HepG2 (cell line): Measurements from ENCODE around the gene SLC4A8. TPM values are rescaled to one million over a fixed set of nuclear protein-coding genes. Genes with fewer than 3 reads are reported as not detected.
A peak's percentile ranks its signal among the peaks of the same experiment; 100 is the strongest.

Source experiments
- ATAC-seq: fragments of 200-7000 bp; cut with Tn5 transposase; 3 replicates; pipeline ENCODE4 v1.9.1; 2020; ENCODE audit warnings: mild to moderate bottlenecking, moderate library complexity
- BruUV-seq: library from RNA; stranded (reverse); fragments of 400-500 nt; replicated peaks from 2 replicates; lab custom pipeline; 2021; lab: Mats Ljungman, UMichigan
- CTCF ChIA-PET: fragments of 300-600 bp; formaldehyde crosslinking; extraction: SDS; loops from one replicate; lab custom pipeline; 2021; ENCODE audit warnings: low total read pairs, inconsistent platforms, low intra/inter-chr PET ratio; lab: Yijun Ruan, JAX
- POLR2A ChIA-PET: fragments of 350-600 bp; sonication (Branson Sonifier 250); formaldehyde crosslinking; loops from one replicate; lab custom pipeline; 2020; ENCODE audit warnings: antibody characterized with exemption, inconsistent platforms; lab: Yijun Ruan, JAX
- DNase-seq: peaks from one replicate; pipeline ENCODE4 v3.0.0-alpha.2; 2015; ENCODE audit warnings: low spot score
- FAIRE-seq: peaks from 3 replicates; lab custom pipeline; 2011; peaks lifted over from hg19 to GRCh38; lab: Jason Lieb, UNC
- H2AFZ ChIP-seq: one replicate; pipeline ENCODE4 v1.6.1; 2011; ENCODE audit warnings: low read length, inconsistent platforms
- H3K27ac ChIP-seq: fragments of 300-600 bp; 3 replicates; pipeline ENCODE4 v1.8.0; 2011; ENCODE audit warnings: mixed run types, mild to moderate bottlenecking, mixed read lengths, low read length, inconsistent platforms; ENCODE audit not compliant: insufficient read depth; ENCODE audit errors: extremely low read length
- H3K27me3 ChIP-seq, 2 experiments: fragments of 200-600 bp in 1 of 2; 2 replicates in 1 of 2; 3 replicates in 1 of 2; pipeline versions ENCODE4 v1.6.0 to v1.8.0; 2011; ENCODE audit warnings: low read length in 2 of 2, mild to moderate bottlenecking in 2 of 2, moderate library complexity in 2 of 2, inconsistent platforms in 1 of 2; ENCODE audit not compliant: insufficient read depth in 2 of 2, control insufficient read depth in 1 of 2
- H3K36me3 ChIP-seq, 2 experiments: fragments of 200-600 bp in 1 of 2; replicated peaks in 1 of 2; 2 replicates in 1 of 2; 3 replicates in 1 of 2; pipeline versions ENCODE4 v1.5.1 to v1.8.0; 2011; ENCODE audit warnings: low read length in 2 of 2, inconsistent platforms in 1 of 2; ENCODE audit not compliant: insufficient read depth in 2 of 2, control insufficient read depth in 1 of 2
- H3K4me1 ChIP-seq: 2 replicates; pipeline ENCODE4 v1.5.1; 2012; ENCODE audit warnings: low read length, inconsistent platforms; ENCODE audit not compliant: insufficient read depth
- H3K4me2 ChIP-seq: 2 replicates; pipeline ENCODE4 v1.6.0; 2011; ENCODE audit warnings: low read depth, low read length, inconsistent platforms
- H3K4me3 ChIP-seq, 3 experiments: fragments of 200-600 bp in 1 of 3; sonication (generic), shearing (Covaris generic) in 1 of 3; replicated peaks in 1 of 3; 2 replicates each; pipeline ENCODE4 v1.5.1; 2011 to 2016; ENCODE audit warnings: low read length in 3 of 3, inconsistent platforms in 2 of 3, low read depth in 2 of 3, mild to moderate bottlenecking in 2 of 3, control low read depth in 1 of 3, mixed read lengths in 1 of 3; ENCODE audit not compliant: insufficient read depth in 1 of 3
- H3K79me2 ChIP-seq: one replicate; pipeline ENCODE4 v1.6.1; 2011; ENCODE audit warnings: low read length, inconsistent platforms; ENCODE audit not compliant: insufficient read depth
- H3K9ac ChIP-seq: 2 replicates; pipeline ENCODE4 v1.6.0; 2011; ENCODE audit warnings: mild to moderate bottlenecking, low read depth, low read length, inconsistent platforms; ENCODE audit not compliant: insufficient read depth
- H3K9me3 ChIP-seq: 2 replicates; pipeline ENCODE4 v1.5.1; 2012; ENCODE audit warnings: mild to moderate bottlenecking, low read length
- H4K20me1 ChIP-seq: 2 replicates; pipeline ENCODE4 v1.6.0; 2011; ENCODE audit warnings: inconsistent platforms, mild to moderate bottlenecking, low read length, moderate library complexity; ENCODE audit not compliant: insufficient read depth
- CREB1 ChIP-seq, 2 experiments: fragments of 450-650 bp in 1 of 2; IDR thresholded peaks; 2 replicates each; pipeline ENCODE4 v1.6.1; 2016 to 2017; ENCODE audit warnings: control low read depth in 1 of 2, mild to moderate bottlenecking in 1 of 2, missing compliant biosample characterization in 1 of 2, missing genetic modification characterization in 1 of 2
- GATAD2A ChIP-seq: IDR thresholded peaks from 2 replicates; pipeline ENCODE4 v1.6.1; 2016
- HDAC2 ChIP-seq: sonication (generic); formaldehyde crosslinking; IDR thresholded peaks from 2 replicates; pipeline ENCODE4 v1.4.0; 2020; ENCODE audit warnings: missing genetic modification reagents
- NR1H2 ChIP-seq: sonication (generic); formaldehyde crosslinking; IDR thresholded peaks from 2 replicates; pipeline ENCODE4 v1.8.1; 2022; ENCODE audit warnings: low read depth, missing genetic modification reagents, borderline replicate concordance
- PCBP2 ChIP-seq: fragments of 200-400 bp; formaldehyde crosslinking; optimal IDR thresholded peaks from 2 replicates; pipeline ENCODE3; 2018; ENCODE audit warnings: low read length, low read depth; ENCODE audit not compliant: poor library complexity, severe bottlenecking
- POGZ ChIP-seq: sonication (generic); formaldehyde crosslinking; IDR thresholded peaks from 2 replicates; pipeline ENCODE4 v1.4.0; 2020; ENCODE audit warnings: mild to moderate bottlenecking, missing genetic modification reagents
- POLR2G ChIP-seq: fragments of 200-400 bp; formaldehyde crosslinking; IDR thresholded peaks from 2 replicates; pipeline ENCODE4 v1.6.1; 2018; ENCODE audit warnings: mild to moderate bottlenecking, low read depth, low read length, moderate library complexity
- RFXAP ChIP-seq: sonication (generic); formaldehyde crosslinking; IDR thresholded peaks from 2 replicates; pipeline ENCODE4 v1.4.0; 2020; ENCODE audit warnings: missing genetic modification reagents, borderline replicate concordance
- ZBTB21 ChIP-seq: sonication (generic); formaldehyde crosslinking; IDR thresholded peaks from 2 replicates; pipeline ENCODE4 v1.4.0; 2020; ENCODE audit warnings: missing genetic modification reagents
- ZNF468 ChIP-seq: sonication (generic); formaldehyde crosslinking; IDR thresholded peaks from 2 replicates; pipeline ENCODE4 v1.8.0; 2022; ENCODE audit warnings: mild to moderate bottlenecking, moderate library complexity, missing genetic modification reagents
- ZNF749 ChIP-seq: sonication (generic); formaldehyde crosslinking; IDR thresholded peaks from 2 replicates; pipeline ENCODE4 v1.8.0; 2022; ENCODE audit warnings: mild to moderate bottlenecking, missing genetic modification reagents, moderate library complexity, borderline replicate concordance
- ZNF891 ChIP-seq: sonication (generic); formaldehyde crosslinking; IDR thresholded peaks from 2 replicates; pipeline ENCODE4 v1.5.0; 2020; ENCODE audit warnings: mild to moderate bottlenecking, missing genetic modification reagents
- WGBS: methylation state at CpG from one replicate; pipeline ENCODE4 v1.1.6; 2017; ENCODE audit warnings: low lambda C conversion rate; 5-methylcytosine and 5-hydroxymethylcytosine counted together
- in situ Hi-C: cut with HindIII; loops from 2 replicates; pipeline ENCODE4 v1.10.0; 2017; ENCODE audit warnings: low pct_unique_long_range_greater_than_20kb; ENCODE audit not compliant: extremely low pct_ligation_motif_present
- intact Hi-C: fragments of 100-400 bp; cut with micrococcal nuclease; formaldehyde crosslinking; loops from one replicate; pipeline ENCODE4 v1.10.0; 2022; ENCODE audit not compliant: unreplicated experiment
- polyA plus RNA-seq, 8 experiments: library from polyadenylated mRNA; depleted of rRNA in 3 of 8; stranded (reverse) in 7 of 8; unstranded in 1 of 8; fragments of >200 nt; fragmentation: Illumina TruSeq in 4 of 8; extraction: Trizol in 4 of 8; gene quantifications; 2 replicates each; pipeline versions ENCODE4 v1.2.1 to v1.2.3, GENCODE V29; 2011 to 2016; ENCODE audit warnings: low read depth in 4 of 8, missing spikeins in 1 of 8, mixed read lengths in 1 of 8; ENCODE audit not compliant: insufficient read depth in 1 of 8
- total RNA-seq, 5 experiments: library from RNA; depleted of rRNA; stranded (reverse); fragments of >200 nt; fragmentation: Illumina TruSeq; extraction: Trizol; gene quantifications; 2 replicates each; pipeline ENCODE4 v1.2.3, GENCODE V29; 2016; ENCODE audit warnings: low read depth in 1 of 5
- TF ChIP-seq, protein P1 (sequence below): sonication (generic); formaldehyde crosslinking; IDR thresholded peaks from 2 replicates; pipeline ENCODE4 v1.5.0; 2020; ENCODE audit warnings: missing genetic modification reagents
- TF ChIP-seq, protein P2 (sequence below): sonication (generic); formaldehyde crosslinking; IDR thresholded peaks from 2 replicates; pipeline ENCODE4 v1.4.0; 2020; ENCODE audit warnings: missing genetic modification reagents
- TF ChIP-seq, protein P3 (sequence below): sonication (generic); formaldehyde crosslinking; IDR thresholded peaks from 2 replicates; pipeline ENCODE4 v1.5.0; 2020; ENCODE audit warnings: mild to moderate bottlenecking, missing genetic modification reagents
- TF ChIP-seq, protein P4 (sequence below): sonication (generic); formaldehyde crosslinking; IDR thresholded peaks from 2 replicates; pipeline ENCODE4 v1.4.0; 2020; ENCODE audit warnings: missing genetic modification reagents, borderline replicate concordance

Gene SLC4A8
- total and polyA plus RNA-seq, 2 of the 13 experiments (the other 11 are each of a cell fraction or from before 2014, with no cell fraction given) = under 0.01 to 0.07 TPM

DNA sequence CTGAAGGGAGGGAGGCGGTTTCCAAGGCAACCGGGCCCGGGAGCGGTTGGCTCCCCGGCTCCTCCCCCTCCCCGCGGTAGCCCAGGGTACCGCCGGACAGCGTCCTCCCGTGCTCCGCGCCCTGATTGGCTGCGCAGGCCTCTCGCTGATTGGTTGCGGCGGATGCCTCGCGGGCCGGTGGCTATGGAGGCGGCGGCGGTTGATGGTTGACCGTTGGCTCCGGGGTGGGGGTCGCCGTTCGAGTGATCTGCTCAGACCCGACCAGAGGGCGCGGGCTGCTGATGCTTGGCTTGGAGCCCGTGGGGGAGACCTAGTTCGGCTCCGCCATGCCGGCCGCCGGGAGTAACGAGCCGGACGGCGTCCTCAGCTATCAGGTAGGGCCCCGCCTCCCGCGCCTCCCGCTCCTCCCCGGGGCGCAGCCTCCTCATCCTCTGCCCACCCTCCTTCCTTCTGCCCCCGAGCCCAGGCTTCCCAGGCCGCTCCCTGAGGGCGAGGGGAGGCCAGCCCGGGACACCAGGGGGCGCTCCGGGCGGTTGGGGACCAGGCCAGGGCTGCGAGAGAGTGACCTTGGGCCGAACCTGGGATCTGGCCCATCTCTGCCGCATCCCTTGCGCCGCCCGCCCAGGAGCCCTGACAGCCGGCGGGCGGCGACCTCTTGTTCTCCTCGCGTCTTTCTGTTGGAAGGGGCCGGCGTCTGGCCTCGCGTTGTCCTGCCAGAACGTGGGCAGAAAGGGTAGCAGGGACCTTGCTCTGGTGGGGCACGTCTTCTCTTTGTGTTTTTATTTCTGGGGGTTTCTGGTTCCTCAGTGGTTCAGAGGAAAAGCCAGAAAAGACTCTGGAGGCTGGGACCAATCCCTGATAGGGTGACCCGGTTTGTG, at the start of gene SLC4A8 (continued):
- TF ChIP-seq RFXAP = 0 out of 2 replicates have a peak, but pooled peaks have one; percentile 24
- peak; percentile 66; the same call in 1 of the 2 replicates for TF ChIP-seq ZNF891 (CRISPR knock-in tag)
- no peak for TF ChIP-seq ZBTB21
- TF ChIP-seq, all 625 proteins: peak for 27

DNA sequence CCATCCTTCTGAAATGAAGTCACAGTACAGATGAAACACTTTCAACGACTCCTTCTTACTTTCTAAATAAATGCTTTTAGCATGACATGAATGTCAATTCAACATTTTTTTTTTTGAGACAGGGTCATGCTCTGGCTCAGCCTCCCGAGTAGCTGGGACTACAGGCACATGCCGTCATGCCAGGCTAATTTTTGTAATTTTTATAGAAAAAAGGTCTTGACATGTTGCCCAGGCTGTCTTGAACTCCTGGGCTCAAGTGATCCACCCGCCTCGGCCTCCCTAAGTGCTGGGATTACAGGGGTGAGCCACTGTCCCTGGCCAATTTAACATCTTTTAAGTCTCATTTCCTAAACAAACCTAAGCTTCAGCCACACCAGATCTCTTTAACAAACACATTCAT, 49.8 kb upstream of the SLC4A8 start:
- DNase-seq (no peak), FAIRE-seq (no peak), ATAC-seq (no peak)
- Histone ChIP-seq H3K27me3 (no peaks in the 10 kb centered on the region; a peak in 1 of 5 replicates), H2AFZ (no peak overlapping the region), H3K79me2 (no peaks in the 10 kb centered on the region), H3K4me3 (no peak overlapping the region), H3K4me2 (no peak overlapping the region), H3K4me1 (peaks cover 17% of the 10 kb centered on the region), H3K36me3 (no peaks in the 10 kb centered on the region), H3K27ac (no peak overlapping the region), H4K20me1 (0 out of 2 replicates have a peak, but pooled peaks cover 2% of the 10 kb centered on the region), H3K9me3 (no peaks in the 10 kb centered on the region), H3K9ac (no peak overlapping the region)
- in situ Hi-C loops = no loop called here
- ChIA-PET CTCF (no interaction called here), POLR2A (no interaction called here)
- intact Hi-C loops = no loop called here
- BruUV-seq = no TSS peak
- 65% methylated on average over 5 of the region's 5 CpGs for WGBS
- no peak for TF ChIP-seq POGZ
- TF ChIP-seq PCBP2 = no peak
- no peak for TF ChIP-seq POLR2G
- TF ChIP-seq GATAD2A (CRISPR knock-in tag) = no peak
- TF ChIP-seq CREB1 (IDR thresholded peaks at IDR 0.05) = no peak
- TF ChIP-seq CREB1 (CRISPR knock-in tag; IDR thresholded peaks at IDR 0.05) = no peak
- no peak for TF ChIP-seq NR1H2 (CRISPR knock-in tag)
- TF ChIP-seq ZNF468 = no peak
- no peak for TF ChIP-seq ZNF749 (CRISPR knock-in tag)
- TF ChIP-seq, protein P1, sequence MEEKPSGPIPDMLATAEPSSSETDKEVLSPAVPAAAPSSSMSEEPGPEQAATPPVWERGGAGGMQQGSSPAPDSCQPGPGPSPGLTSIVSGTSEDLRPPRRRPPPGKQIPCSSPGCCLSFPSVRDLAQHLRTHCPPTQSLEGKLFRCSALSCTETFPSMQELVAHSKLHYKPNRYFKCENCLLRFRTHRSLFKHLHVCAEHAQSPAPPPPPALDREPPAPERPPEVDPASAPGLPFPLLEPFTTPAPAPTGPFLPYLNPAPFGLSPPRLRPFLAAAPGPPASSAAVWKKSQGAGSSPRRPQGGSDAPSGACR (CRISPR knock-in tag) = no peak
- TF ChIP-seq, protein P2, sequence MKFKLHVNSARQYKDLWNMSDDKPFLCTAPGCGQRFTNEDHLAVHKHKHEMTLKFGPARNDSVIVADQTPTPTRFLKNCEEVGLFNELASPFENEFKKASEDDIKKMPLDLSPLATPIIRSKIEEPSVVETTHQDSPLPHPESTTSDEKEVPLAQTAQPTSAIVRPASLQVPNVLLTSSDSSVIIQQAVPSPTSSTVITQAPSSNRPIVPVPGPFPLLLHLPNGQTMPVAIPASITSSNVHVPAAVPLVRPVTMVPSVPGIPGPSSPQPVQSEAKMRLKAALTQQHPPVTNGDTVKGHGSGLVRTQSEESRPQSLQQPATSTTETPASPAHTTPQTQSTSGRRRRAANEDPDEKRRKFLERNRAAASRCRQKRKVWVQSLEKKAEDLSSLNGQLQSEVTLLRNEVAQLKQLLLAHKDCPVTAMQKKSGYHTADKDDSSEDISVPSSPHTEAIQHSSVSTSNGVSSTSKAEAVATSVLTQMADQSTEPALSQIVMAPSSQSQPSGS = no peak
- no peak for TF ChIP-seq HDAC2 (CRISPR knock-in tag)
- TF ChIP-seq, protein P3, sequence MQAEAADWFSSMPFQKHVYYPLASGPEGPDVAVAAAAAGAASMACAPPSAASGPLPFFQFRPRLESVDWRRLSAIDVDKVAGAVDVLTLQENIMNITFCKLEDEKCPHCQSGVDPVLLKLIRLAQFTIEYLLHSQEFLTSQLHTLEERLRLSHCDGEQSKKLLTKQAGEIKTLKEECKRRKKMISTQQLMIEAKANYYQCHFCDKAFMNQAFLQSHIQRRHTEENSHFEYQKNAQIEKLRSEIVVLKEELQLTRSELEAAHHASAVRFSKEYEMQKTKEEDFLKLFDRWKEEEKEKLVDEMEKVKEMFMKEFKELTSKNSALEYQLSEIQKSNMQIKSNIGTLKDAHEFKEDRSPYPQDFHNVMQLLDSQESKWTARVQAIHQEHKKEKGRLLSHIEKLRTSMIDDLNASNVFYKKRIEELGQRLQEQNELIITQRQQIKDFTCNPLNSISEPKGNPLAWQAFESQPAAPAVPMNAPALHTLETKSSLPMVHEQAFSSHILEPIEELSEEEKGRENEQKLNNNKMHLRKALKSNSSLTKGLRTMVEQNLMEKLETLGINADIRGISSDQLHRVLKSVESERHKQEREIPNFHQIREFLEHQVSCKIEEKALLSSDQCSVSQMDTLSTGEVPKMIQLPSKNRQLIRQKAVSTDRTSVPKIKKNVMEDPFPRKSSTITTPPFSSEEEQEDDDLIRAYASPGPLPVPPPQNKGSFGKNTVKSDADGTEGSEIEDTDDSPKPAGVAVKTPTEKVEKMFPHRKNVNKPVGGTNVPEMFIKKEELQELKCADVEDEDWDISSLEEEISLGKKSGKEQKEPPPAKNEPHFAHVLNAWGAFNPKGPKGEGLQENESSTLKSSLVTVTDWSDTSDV (CRISPR knock-in tag) = no peak
- TF ChIP-seq, protein P4, sequence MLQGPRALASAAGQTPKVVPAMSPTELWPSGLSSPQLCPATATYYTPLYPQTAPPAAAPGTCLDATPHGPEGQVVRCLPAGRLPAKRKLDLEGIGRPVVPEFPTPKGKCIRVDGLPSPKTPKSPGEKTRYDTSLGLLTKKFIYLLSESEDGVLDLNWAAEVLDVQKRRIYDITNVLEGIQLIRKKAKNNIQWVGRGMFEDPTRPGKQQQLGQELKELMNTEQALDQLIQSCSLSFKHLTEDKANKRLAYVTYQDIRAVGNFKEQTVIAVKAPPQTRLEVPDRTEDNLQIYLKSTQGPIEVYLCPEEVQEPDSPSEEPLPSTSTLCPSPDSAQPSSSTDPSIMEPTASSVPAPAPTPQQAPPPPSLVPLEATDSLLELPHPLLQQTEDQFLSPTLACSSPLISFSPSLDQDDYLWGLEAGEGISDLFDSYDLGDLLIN = no peak
